Thyroid gland (tissue), 4 donors: Measurements from ENCODE around the gene LRRC53.

ENCODE experiments used
- CTCF ChIP-seq, 6 experiments: fragments of 200-600 bp in 3 of 6; fragments of 450-650 bp in 3 of 6; sonication (generic) in 3 of 6; IDR thresholded peaks; one replicate each; pipeline ENCODE4 v1.5.1; 2016 to 2019; ENCODE audit warnings: antibody characterized with exemption in 6 of 6, mild to moderate bottlenecking in 2 of 6, inconsistent platforms in 1 of 6, moderate library complexity in 1 of 6
- POLR2A ChIP-seq, 2 donors: fragments of 450-650 bp; IDR thresholded peaks; one replicate each; pipeline ENCODE4 v1.6.1; 2017; ENCODE audit warnings: antibody characterized with exemption in 2 of 2, mild to moderate bottlenecking in 2 of 2, moderate library complexity in 1 of 2

GRCh38 chr1:74526708-74527107 lies 14.3 kb upstream of the LRRC53 start:
- no peak for TF ChIP-seq POLR2A (IDR thresholded peaks at IDR 0.05)
- TF ChIP-seq CTCF (IDR thresholded peaks at IDR 0.05), result no peak
